GM21526 (cell line): ENCODE results near the gene C19orf47.

Source experiments
- ATAC-seq: cut with Tn5 transposase; IDR thresholded peaks from one replicate; pipeline ENCODE4 v1.9.1; 2021; ENCODE audit warnings: moderate library complexity; ENCODE audit not compliant: unreplicated experiment, low FRiP score

Gene C19orf47, protein sequence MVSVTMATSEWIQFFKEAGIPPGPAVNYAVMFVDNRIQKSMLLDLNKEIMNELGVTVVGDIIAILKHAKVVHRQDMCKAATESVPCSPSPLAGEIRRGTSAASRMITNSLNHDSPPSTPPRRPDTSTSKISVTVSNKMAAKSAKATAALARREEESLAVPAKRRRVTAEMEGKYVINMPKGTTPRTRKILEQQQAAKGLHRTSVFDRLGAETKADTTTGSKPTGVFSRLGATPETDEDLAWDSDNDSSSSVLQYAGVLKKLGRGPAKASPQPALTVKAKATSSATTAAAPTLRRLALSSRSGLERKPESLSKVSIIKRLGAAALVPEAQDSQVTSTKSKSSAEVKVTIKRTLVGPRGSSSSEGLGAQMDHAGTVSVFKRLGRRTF

DNA sequence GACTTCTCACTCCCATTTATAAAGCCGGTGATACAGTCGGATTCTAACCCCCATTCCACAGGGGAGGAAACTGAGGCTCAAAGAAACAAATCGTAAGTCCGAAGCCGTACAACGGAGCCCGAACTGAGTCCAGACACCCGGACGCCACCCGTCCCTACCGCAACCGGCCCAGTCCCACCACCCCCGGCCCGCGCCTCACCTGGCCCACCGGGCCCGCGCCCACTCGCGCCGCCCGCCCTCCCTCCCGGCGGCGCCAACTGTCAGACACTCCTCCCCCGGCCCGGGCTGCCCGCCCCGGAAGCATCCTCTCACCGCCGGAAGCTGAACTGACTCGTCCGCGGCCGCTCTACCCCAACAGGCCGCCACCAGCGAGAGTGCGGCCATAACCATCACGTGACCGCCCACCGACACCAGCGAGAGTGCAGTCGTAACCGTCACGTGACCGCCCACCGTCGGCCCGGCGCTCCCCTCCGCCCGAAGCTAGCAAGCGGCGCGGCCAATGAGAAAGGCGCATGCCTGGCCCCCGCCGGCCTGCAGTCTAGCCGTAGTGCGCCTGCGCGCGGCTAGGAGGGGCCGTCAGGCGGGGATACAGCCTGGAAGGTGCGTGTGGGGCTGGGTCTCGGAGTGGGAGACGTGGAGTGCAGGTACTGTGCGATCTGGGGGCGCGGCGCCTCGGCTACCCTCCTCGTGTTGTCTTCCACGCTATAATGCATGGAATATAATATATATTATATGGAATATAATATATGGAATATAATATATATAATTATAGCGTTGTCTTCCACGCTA is at the start of gene C19orf47, which contains the start of gene PLD3:
Gene C19orf47 (minus strand): TSS at position 273 of the 789 bp plus-strand sequence. CDS start 6,540 bp downstream, outside the sequence.
Gene PLD3 (plus strand): TSS at position 571 of the 789 bp plus-strand sequence. CDS start 17,789 bp downstream, outside the sequence.
- ATAC-seq = peak; percentile 87

DNA sequence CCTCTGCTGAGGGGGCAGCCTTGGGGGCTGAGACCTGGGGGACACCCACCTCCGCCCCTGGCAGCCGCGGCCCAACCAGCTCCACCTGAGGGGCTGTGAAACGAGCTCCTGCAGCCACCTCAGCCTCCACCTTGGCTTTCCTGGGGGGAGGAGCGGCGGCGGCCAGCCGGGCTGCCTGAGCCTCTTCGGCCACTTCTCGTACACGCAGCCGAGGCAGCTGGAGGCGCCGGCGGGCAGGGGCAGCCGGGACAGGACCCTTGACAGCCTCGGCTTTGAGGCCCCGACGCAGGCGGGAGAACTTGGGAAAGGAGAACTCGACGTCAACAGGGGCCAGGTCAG is 49.3 kb upstream of the C19orf47 start:
- no peak for ATAC-seq

DNA sequence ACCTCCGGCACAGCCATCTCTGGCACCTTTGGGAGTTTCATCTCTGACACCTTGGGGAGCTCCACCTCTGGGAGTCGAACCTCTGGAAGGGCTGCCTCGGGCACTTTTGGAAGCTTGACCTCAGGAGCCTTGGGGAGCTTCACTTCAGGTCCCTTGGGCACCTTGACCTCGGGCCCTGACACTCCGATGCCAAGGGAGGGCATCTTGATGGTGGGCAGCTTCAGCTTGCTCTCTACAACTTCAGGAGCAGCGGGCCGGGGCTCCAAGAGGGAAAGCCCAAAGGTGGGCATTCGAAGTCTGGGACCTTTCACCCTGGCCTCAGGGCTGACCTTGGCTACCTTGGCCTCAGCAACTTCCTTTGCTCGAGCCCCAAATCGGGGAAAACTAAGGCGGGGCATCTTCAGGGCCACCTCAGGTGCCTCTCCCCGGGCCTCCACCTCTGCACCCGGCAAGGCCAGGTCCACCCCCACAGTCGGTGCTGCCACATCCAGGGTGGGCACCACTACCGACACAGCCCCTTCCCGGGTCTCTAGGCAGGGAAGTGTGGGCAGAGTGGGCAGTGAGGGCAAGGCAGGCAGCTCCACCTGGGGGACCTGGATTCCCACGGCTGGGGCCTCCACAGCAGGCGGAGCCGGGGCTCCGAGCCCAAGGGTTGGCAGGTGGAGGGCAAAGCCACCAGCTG is 48.8 kb upstream of the C19orf47 start:
- no peak for ATAC-seq

DNA sequence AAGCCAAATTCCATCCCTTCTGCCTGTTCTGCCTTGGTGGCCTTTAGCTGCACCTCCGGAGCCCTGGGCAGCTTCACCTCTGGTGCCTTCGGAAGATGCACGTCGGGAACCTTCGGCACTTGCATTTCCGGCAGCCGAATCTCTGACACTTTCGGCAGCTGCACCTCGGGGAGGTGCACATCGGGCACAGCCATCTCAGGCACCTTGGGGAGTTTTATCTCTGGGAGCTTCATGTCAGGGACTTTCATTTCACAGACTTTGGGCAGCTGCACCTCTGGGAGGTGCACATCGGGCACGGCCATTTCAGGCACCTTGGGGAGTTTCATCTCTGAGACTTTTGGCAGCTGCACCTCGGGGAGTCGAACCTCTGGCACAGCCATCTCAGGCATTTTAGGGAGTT is 47.8 kb upstream of the C19orf47 start:
- ATAC-seq = no peak

DNA sequence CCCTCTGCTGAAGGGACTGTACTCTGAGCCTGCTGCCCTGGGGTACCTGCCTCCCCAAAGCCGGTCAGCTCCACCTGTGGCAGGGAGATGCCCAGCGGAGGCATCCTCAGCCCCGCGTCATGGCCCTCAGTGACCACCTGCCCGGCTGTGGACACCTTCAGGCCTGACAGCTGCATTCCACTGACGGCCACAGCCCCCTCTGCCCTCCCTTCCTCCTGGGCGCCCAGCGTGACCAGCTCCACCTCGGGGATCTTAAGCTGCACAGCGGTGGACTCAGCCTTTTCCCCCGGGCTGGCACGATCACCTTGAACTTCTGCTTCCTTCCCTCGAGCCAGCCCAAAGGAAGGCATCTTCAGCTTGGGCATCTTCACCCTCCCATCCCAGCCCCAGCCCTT is 46.6 kb upstream of the C19orf47 start:
- no peak for ATAC-seq

DNA sequence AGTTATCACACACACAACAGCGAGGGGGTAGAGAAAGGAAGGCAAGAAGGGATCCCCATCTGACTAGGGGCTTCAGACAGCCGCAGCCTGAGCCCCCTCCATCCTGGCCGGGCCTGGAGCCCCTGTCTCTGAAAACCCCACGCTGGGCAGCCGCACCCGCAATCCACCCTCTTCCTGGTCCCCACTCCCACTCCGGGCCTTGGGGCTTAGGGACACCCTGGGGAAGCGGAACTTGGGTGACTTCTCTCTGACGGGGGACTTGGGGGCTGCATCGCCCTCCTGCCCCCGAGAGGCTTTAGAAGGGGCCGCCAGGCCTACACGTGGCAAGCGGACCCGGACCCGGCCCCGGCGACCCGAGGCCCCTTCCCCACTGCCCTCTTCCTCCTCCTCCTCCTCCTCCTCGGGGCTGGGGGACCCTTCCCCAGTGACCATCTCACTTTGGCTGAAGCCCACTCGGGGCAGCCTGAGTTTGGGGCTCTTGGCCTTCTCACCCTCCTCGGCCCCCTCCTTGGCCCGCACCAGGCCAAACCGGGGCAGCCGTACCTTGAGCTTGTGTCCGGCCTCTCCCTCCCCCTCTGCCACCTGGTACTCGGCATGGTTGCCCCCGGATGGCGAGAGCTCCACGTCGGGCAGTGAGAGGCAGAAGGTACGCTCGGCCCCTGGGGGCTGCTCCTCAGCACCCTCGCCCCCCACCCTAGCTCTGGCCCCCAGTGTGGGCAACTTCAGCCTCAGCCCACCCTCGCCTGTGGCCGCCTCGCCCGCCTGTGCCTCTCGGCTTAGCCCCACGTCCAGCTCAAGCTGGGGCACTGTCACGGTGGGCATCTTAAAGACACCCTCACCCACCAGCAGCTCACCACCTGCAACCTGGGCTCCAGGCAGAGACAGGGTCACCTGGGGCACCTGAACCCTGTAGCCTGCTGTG is 46.0 kb upstream of the C19orf47 start:
- no peak for ATAC-seq

DNA sequence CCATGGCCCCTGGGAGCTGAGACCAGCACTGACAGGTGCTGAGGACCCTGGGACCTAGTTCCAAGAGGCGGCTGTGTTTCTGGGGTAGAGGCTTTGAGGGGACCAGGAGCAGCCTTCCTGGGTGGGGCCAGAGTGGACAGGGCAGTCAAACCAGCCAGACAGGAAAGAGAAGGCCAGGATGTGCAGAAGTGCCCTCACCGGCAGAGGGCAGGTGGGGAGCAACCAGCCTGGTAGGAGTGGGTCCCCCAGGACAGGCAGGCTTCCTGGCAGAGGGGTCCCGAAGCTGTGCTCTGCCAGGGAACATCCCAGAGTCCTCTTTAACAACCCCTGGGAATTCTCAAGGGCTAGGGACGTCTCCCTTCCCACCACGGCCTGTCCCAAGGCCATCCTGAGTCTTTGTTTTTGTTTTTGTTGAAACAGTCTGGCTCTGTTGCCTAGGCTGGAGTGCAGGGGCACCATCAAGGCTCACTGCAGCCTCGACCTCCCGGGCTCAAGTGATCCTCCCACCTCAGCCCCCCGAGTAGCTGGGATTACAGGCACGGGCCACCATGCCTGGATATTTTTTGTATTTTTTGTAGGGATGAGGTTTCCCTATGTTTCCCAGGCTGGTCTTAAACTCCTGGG is 44.8 kb upstream of the C19orf47 start:
- no peak for ATAC-seq

DNA sequence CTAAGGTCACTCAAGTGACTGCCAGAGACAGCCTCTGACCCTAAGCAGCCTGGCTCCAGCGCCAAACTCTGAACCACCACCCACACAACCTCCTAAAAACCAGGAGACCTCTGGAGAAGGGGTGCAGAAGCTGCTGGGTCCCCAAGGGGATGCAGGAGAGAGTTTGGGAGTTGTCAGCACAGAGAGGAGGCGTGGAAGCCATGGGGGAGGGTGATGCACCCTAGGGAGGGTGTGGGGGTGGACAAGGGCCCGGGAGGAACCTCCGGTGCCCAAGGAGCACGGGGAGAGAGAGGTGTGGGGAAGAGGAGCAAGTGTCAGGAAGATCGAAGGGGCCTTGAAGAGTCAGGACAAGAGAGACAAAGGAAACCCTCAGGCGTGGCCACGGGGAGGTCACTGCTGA is 43.9 kb upstream of the C19orf47 start:
- ATAC-seq = no peak

DNA sequence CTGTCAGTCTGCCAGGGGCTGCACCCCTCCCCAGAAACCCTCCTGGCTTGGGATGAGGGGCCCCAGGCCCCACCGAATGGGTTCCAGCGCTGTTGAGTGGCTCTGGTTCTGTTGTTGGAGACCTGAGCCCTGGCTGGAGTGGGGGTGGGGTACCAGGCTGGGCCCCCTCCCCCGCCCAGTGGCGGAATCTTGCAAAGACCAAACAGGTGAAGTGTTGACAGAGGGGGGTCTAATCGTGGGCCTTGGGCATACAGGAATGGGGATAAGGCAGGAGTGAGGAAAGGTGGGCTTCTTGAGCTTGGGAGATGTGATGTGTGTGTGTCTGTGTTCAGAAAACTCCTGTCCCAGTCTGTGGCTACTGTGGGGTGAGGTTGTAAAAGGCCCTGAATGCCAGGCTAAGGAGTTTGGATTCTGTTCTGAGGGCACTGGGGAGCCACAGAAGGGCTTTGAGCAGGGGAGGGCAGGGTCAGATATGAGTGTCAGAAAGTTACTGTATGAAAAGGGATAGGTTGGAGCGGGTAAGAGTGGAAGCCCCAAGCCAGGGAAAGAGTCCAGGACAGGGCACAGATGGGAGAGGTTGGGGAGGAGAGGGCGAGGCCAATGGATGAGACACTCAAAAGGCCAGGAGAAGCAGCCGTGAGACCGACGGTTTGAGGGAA is 42.0 kb upstream of the C19orf47 start, which contains the start of gene HIPK4:
Gene HIPK4 (minus strand): TSS at position 98 of the 659 bp plus-strand sequence. CDS start 279 bp downstream, outside the sequence.
- ATAC-seq = no peak

DNA sequence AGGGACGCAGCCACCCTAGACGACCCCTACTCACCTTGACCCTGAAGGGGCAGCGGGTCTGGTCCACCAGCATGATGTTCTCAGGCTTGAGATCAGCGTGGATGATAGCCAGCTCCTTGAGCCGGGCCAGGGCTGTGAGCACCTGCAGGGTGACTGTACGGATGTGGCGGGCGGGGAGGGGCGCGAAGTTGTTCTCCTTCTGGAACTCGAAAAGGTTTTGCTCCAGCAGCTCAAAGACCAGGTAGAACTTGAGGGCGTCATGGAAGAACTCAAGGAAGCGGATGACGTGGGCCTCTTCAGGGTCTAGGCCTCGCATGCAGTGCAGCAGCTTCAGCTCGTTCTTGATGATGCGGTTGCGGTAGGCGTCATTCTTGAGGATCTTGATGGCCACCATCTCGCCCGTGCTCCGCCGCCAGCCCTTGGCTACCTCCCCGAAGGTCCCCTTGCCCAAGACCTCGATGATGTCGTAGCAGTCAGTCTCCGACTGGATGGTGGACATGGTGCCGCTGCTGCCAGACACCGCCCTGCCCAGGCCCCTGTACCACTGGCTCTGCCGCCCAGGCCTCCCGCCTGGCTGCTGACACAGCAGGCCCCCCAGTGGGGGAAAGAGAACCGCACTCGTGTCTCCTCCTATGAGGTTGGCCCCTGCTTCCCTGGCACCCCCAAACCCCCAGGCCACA is 41.3 kb upstream of the C19orf47 start:
- ATAC-seq = no peak

DNA sequence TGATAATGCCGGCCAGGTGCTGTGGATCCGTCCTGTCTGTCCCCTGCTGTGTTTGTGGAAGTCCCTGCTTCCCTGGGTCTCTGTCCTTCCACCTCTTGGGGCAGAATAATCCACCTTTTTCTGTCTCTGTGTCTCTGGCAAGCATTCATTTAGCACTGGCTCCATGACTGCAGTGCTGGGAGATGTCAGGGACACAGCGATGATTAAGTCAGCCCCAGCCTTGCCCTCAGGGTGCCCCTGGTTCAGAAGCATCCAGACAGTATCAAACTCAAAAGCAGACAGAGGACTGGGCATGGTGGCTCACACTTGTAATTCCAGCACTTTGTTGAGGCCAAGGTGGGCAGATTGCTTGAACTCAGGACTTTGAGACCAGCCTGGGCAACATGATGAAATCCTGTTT is 40.3 kb upstream of the C19orf47 start:
- no peak for ATAC-seq

DNA sequence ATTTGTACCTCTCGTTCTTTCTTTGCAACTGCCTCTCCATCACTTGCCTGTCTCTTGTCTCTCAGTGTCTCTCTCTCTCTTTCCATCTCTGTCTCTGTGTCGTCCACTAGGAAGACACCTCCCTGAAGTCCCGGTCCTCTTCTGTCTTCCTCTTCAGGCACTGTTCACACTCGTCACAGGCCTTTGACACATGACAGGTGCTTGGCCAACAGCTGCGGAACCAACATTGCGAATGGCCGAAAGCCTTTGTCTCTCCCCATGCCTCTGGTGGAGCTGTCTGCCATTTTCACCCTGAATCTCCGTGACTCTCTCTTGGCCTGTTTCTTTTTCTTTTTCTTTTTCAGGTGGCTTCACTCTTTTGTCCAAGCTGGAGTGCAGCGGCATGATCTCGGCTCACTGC is 39.0 kb upstream of the C19orf47 start:
- ATAC-seq = no peak

DNA sequence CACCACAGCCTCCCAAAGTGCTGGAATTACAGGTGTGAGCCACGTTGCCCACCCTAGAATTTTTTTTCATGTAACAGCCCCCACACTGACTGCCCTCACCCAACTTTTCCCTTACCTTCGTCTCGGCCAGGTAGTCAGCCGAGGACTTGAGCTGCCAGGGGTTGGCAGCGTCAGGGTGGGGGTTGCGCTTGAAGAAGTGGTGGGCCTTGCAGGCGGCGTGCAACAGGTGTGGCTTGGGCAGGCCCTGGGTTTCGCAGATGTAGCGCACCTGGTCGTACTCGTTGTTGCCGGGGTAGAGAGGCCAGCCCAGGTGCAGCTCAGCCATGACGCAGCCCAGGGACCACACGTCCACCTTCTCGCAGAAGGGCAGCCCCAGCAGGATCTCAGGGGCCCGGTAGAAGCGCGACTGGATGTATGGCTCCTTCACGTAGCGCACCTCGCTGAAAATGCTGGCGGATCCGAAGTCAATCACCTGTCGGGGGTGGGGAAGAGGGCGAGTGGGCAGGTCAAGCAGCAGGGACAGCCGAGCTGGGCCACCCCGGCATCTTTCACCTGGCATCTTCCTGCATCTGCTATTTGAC is 35.6 kb upstream of the C19orf47 start:
- ATAC-seq = no peak

DNA sequence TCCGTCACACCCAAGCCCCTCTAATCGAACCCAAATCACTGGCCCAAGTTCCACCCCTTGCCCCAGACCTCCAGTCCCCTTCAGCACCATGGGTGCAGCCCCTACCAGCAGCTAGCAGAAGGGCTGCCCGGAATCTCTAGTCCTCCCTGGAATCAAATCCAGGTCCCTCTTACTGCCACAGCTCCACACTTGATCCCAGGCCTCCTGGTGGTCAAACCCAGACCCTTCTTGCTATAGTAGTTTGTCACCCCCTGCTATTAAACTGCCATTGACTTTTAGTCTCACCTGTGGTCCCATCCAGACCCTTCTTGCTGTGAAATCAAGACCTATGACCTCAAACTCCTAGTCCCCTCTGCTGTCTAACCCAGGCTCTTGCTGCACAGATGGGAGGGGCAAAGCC is 33.1 kb upstream of the C19orf47 start:
- ATAC-seq = no peak

DNA sequence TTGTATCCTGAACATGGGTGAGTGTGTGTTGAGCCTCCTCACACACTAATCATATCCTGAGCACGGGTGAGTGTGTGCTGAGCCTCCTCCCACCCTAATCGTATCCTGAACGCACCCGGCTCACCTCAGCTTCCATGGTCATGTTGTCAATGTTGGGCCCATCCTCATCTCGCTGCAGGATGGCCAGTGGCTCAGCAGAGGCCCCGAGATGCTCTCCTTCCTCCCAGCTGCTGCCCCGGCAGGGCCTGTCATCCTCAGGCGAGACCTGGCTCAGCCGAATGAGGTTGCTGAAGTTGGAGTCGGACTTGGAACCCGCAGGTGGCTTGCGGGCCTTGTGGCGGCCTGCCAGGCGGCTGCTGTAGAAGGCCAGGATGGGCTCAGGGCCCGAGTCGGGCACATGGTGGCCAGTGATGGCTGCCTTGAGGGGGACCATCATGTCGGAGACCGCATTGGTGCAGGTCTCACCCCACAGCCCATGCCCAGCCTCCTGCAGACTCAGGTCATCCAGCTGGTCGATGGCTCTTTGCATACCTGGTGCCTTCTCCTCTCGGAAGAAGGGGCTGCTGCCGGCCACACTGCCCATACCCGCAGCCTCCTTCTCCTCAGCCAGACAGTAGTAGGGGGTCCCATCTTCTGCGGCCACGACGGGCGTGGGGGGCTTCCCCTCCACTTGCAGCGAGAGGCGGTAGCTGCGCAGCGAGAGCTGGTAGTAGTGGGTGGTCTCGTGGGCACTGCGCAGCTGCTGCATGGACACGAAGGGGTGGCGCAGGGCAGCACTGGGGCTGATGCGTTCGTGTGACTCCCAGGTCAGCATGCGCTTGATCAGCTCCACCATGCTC is 32.2 kb upstream of the C19orf47 start:
- ATAC-seq = no peak

DNA sequence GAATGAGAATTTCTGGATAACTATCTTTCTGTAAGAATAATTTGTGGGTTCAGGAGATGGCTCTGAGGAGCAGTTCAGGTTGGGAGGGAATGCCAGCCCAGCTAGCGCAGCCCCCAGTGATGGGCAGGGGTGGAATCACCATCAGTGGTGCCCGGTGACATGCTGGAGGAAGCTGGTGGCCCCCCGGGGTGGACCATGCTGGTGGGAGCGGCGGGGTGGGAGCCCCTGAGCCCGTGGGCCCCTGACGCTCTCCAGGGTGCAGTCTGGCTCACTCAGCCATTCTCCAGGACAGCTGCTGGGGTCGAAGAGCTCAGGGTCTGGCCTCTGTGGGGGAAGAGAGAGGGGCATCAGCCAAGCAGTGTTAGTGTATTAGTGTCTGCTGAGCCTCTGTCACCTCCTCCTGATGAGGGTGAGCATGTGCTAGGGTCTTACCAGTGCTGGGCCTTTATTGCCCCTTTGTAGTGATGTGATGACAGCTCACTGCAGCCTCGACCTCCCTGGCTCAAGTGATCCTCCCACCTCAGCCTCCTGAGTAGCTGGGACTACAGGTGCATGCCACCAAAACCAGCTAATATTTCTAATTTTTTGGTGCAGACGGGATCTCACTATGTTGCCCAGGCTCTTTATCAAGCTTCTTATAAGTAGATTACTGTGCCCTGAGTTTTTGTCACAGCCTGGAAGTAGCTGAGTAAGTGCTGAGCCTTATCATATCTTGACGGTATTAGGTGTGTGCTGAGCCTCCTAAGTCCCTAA is 31.4 kb upstream of the C19orf47 start:
- no peak for ATAC-seq

DNA sequence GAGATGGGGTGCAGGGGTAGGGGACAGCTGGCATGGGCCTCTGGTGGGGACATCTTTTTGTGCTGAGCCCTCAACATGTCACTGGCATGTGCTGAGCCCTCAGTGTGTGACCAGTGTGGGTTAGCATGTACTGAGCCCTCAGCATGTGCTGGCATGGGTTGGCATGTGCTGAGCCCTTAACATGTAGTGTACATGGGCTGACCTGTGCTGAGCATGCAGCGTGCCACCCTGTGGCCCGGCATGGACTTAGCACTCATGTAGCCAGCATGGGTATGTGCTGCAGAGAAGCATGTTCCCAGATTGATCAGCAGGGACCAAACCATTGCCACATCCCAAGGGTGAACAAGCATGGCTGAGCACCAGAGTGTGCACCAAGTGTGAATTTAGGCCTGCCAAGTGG is 30.3 kb upstream of the C19orf47 start:
- no peak for ATAC-seq
